Subcutaneous adipose tissue (tissue), 4 donors: ENCODE data around the gene DAND5. TPM values are rescaled to one million over a fixed set of nuclear protein-coding genes. Genes with fewer than 3 reads are reported as not detected.

ENCODE experiments used
- total RNA-seq, 4 donors: library from RNA; depleted of rRNA; stranded (reverse); fragments of >200 nt; gene quantifications; one replicate each; pipeline ENCODE4 v1.1.0, GENCODE V29; 2016
- TF ChIP-seq, protein P1 (sequence below): fragments of 450-650 bp; IDR thresholded peaks from one replicate; pipeline ENCODE4 v1.5.1; 2016; ENCODE audit warnings: low read depth, mild to moderate bottlenecking, control low read depth, antibody characterized with exemption, moderate library complexity

Gene DAND5
- total RNA-seq, 4 donors from 2014 or later: not detected

DNA sequence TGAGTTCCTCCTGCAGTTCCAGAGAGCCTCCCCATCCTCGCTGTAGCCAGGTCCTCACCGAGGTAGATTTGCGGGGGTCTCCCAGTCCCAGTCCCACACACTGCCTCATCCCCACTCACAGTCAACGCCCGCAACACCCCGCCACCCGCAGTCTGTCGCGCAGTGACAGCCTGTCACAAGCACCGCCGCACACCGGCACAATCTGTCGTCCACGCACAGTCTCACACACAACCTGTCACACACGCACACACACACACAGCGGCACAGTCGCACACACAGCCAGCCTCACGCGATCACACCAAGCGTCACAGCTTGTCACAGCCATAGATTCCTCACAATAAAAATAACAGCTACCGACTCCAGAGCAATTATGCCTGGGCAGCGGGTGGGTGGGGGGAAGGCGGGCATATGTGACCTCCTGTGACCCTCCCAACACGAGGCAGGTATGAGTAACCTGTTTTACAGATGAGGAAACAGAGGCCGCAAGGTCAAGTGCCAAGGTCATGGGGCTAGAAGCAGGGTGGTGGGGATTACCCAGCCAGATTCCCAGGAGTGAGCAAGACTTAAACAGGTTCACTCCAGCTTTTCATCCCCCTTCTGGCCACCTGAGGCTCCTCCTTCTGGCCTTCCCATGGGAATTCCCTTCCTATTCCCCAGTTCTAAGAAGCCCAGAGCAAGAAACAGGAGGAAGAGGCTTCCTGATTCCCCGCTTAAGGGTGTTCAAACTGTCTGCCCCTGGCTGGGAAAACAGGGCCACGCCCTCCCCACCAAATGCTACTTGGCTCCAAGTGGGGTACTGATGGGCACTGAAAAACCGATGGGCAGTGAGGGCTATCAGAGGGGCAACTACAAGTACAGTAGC is 39.8 kb downstream of the DAND5 start:
- TF ChIP-seq, protein P1, sequence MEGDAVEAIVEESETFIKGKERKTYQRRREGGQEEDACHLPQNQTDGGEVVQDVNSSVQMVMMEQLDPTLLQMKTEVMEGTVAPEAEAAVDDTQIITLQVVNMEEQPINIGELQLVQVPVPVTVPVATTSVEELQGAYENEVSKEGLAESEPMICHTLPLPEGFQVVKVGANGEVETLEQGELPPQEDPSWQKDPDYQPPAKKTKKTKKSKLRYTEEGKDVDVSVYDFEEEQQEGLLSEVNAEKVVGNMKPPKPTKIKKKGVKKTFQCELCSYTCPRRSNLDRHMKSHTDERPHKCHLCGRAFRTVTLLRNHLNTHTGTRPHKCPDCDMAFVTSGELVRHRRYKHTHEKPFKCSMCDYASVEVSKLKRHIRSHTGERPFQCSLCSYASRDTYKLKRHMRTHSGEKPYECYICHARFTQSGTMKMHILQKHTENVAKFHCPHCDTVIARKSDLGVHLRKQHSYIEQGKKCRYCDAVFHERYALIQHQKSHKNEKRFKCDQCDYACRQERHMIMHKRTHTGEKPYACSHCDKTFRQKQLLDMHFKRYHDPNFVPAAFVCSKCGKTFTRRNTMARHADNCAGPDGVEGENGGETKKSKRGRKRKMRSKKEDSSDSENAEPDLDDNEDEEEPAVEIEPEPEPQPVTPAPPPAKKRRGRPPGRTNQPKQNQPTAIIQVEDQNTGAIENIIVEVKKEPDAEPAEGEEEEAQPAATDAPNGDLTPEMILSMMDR: no peak

DNA sequence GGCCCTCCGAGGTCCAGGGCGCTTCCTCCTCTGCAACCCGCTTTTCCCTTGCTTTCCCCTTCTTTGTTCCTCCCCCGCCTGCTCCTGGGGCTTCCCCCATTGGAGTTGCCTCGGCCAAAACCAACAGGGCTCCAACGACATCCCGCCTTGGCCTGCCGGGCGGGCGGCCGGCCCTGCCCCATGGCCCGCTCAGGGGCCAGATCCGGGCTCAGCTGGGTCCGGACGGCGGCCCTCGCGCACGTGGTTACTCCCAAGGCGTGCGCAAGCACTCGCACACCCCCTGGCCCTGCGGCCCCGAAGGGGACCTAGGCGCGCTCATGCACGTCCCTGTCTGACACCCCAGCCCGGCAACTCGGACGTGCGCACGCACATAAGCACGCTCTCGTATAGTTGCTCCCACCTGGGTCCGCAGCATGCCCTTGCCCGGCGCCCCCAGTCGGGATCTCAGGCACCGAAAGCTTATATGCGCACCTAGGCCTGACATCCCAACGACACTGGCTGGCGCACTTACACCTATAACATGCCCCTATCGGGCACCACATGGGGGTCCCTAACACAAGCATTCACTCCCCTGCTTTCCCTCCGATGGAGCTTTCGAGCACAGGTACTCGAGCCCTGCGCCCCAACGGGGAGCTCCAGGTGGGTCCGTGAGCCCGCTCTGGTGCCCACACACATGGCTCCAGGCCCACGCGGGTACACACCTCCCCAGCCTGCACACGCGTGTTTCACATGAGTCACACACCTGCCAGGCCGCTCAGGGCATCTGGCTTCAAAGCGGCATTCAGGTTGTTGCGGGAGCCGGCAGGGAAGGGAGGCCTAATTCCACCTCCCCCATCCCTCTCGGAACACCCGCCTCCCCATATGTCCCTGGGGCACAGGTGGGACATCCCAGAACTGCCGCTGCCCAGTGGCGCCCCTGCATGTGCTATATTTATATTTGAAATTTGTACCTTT is 40.9 kb downstream of the DAND5 start:
- TF ChIP-seq, protein P1: no peak

DNA sequence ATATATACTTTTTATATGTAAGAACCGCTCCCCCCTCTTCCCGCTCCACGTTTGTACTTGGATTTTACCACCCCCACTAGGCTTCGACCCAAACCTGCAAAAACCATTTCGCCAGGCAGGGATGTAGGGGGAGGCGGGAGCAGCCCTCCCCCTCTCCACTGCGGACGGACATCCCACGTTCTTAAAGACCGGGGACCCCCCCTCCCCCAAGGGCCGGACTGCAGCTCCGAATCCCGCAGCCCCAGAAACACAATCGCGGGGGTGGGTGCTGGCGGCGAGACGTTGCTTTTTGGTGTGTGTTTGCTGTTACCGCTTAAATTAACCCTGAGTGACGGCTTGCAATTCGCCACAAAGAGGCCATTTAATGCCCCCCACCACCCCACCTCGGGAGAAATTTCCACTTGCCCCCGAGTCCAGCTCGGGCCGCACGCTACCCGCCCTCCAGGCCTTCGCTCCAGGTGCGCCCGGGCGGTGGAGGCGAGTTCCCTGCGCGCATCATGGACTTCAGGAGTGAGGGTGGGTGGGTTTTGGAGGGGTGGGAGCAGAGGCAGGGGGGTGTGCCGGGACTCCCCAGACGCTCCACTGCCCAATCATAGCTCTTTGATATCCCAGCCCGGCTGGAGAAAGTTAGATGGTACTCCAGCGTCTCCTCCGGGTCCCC is 41.7 kb downstream of the DAND5 start:
- TF ChIP-seq, protein P1: no peak

DNA sequence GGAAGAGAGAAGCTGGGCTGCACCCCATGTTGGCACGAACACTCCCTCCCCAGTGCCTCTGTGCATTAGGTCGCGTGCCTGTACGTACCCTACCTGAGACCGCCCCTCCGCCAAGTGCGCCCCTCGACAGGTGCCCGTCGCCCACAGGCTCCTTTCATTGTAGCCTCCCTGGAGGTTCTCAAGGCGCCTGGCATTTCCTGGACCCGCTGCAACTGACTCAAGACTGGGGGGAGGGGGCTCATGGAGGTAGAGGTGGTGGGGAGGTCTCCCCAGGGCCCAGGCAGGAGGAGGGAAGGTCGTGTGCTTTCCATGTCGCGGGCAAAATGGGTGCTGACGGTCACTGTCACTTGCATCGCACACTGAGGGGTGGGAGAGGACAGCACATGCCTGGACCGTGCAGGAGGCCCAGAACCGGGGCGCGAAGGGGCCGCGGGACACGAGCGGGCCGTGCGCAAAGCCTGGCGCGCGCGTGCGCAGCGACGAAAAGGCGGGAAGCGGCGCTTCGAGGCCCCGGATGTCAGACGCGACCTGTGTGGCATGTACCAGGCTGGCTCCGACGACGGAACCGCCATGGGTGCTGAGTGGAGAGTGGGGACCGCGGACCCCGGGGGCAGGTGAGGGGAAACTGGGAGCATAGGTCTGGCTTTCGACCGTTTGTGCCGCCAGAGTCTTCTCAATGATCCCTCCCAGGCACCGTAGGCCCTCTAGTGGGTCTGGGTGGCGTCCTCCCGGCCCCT is 42.4 kb downstream of the DAND5 start:
- TF ChIP-seq, protein P1: no peak

DNA sequence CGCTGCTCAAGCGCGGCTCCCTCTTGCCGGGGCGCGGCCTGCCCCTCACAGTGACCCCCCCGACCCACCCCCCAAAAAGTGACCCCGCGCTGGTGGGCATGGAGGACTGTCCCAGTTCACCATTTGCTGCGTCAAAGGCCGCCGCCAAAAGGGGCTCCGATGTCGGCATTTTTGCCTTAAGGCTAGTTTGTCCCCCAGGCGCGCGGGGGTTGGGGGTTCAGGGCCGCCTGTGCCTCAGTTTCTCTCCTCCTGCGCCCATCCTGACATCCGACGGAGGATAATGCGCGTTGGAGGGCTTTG is 43.0 kb downstream of the DAND5 start:
- TF ChIP-seq, protein P1: no peak

DNA sequence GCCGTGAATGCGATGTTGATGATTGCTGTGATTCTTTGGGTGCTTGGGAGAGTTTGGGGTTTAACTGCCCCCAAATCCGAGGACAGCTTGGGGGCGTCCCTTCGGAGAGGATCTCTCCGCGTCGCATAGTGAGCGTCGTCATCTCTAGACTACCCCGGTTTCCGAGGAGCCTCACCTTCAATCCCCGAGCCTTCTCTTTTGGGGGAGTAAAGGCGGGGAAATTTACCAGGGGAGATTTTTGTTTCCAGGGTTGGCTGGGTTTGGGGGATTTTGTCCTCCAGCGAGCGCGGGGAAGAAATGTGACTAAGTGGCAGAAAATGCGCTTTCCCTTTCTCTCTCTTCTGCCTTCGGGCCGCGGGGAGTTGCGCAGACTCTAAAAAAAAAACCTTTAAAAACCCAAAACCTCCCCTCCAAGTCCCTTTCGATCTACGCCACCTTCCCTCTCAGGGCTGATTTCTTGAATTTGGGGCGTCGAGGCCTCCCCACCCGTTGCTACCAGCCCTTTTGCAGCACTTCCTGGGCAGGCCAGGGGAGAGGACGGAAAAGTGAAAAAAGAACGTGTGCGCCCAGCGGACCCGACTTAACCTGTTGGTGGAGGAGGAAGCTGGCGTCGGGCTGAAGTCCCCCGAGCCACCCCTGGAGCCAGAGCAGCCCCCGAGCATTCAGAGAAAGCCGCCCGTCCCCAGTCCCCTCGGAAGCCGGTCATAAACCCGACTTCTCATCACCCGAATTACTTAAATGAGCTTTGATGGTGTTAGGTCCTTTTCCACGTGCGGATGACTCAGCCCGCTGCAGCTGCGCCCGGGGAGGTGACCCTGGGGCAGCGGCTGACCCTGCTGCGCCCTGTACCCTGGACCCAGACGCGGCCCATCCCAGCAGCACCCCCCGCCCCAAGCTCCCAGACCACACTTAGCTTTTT is 43.6 kb downstream of the DAND5 start:
- TF ChIP-seq, protein P1: no peak
